Measurements from ENCODE around the gene SNX19.

Gene SNX19

GRCh38 chr11:130874396-130874795, 41.9 kb downstream of the SNX19 start:
- Histone ChIP-seq H3K9me3 (no peaks in the 10 kb centered on the region), H3K4me3 (ENCODE audit: low read depth, low read length) (no peak overlapping the region), H3K36me3 (peaks cover 26% of the 10 kb centered on the region), H3K4me1 (no peaks in the 10 kb centered on the region), H3K27me3 (no peaks in the 10 kb centered on the region; the same call in 1 of the 2 replicates)
- no peak for DNase-seq
- no peak for TF ChIP-seq CTCF (IDR thresholded peaks at IDR 0.05; ENCODE audit: low read depth, low read length)

- Histone ChIP-seq H3K4me3 (ENCODE audit: low read depth, low read length) (no peak overlapping the region), H3K27me3 (no peaks in the 10 kb centered on the region; the same call in 1 of the 2 replicates), H3K36me3 (peaks cover 20% of the 10 kb centered on the region), H3K4me1 (no peaks in the 10 kb centered on the region), H3K9me3 (no peaks in the 10 kb centered on the region)
- DNase-seq: no peak
- TF ChIP-seq CTCF (IDR thresholded peaks at IDR 0.05; ENCODE audit: low read depth, low read length): no peak
These were observed 42.5 kb downstream of the SNX19 start for GRCh38 chr11:130873761-130874160.

- no peak for TF ChIP-seq CTCF (IDR thresholded peaks at IDR 0.05; ENCODE audit: low read depth, low read length)
- Histone ChIP-seq H3K9me3 (no peaks in the 10 kb centered on the region), H3K4me1 (no peaks in the 10 kb centered on the region), H3K36me3 (peaks cover 15% of the 10 kb centered on the region), H3K27me3 (no peaks in the 10 kb centered on the region; the same call in 1 of the 2 replicates), H3K4me3 (ENCODE audit: low read depth, low read length) (no peak overlapping the region)
- no peak for DNase-seq
These were observed 43.3 kb downstream of the SNX19 start for GRCh38 chr11:130872981-130873380.

- no peaks in the 10 kb centered on the region for H3K9me3 ChIP-seq
- H3K4me1 ChIP-seq: no peaks in the 10 kb centered on the region
- no peak overlapping the region for H3K4me3 ChIP-seq (ENCODE audit: low read depth, low read length)
- no peak for TF ChIP-seq CTCF (IDR thresholded peaks at IDR 0.05; ENCODE audit: low read depth, low read length)
- H3K36me3 ChIP-seq: peaks cover 15% of the 10 kb centered on the region
- no peak for DNase-seq
- no peaks in the 10 kb centered on the region; the same call in 1 of the 2 replicates for H3K27me3 ChIP-seq
These were observed 43.8 kb downstream of the SNX19 start for GRCh38 chr11:130872513-130872912.

GRCh38 chr11:130872102-130872501, 44.2 kb downstream of the SNX19 start:
- H3K36me3 ChIP-seq: peaks cover 11% of the 10 kb centered on the region
- TF ChIP-seq CTCF (IDR thresholded peaks at IDR 0.05; ENCODE audit: low read depth, low read length): no peak
- H3K9me3 ChIP-seq: no peaks in the 10 kb centered on the region
- H3K27me3 ChIP-seq: no peaks in the 10 kb centered on the region; the same call in 1 of the 2 replicates
- no peak for DNase-seq
- no peak overlapping the region for H3K4me3 ChIP-seq (ENCODE audit: low read depth, low read length)
- no peaks in the 10 kb centered on the region for H3K4me1 ChIP-seq

GRCh38 chr11:130871616-130872015, 44.7 kb downstream of the SNX19 start:
- TF ChIP-seq CTCF (IDR thresholded peaks at IDR 0.05; ENCODE audit: low read depth, low read length): no peak
- peaks cover 6% of the 10 kb centered on the region for H3K36me3 ChIP-seq
- no peak overlapping the region for H3K4me3 ChIP-seq (ENCODE audit: low read depth, low read length)
- H3K27me3 ChIP-seq: no peaks in the 10 kb centered on the region; the same call in 1 of the 2 replicates
- no peak for DNase-seq
- no peaks in the 10 kb centered on the region for H3K4me1 ChIP-seq
- no peaks in the 10 kb centered on the region for H3K9me3 ChIP-seq
